Neural crest cell (in vitro differentiated cells): Measurements from ENCODE around the gene TMEM150A. TPM values are rescaled to one million over a fixed set of nuclear protein-coding genes. Genes with fewer than 3 reads are reported as not detected.

ENCODE experiments used
- DNase-seq: peaks from one replicate; pipeline ENCODE4 v3.0.0; 2021; ENCODE audit warnings: low read depth, mixed read lengths, low spot score
- H3K27ac Mint-ChIP-seq: one replicate; pipeline ENCODE4 v1.8.0; 2021; ENCODE audit warnings: mild to moderate bottlenecking, mixed read lengths; ENCODE audit not compliant: unreplicated experiment
- H3K27me3 Mint-ChIP-seq: 2 replicates; pipeline ENCODE4 v1.8.0; 2021; ENCODE audit warnings: low read depth, mild to moderate bottlenecking, mixed read lengths
- H3K36me3 Mint-ChIP-seq: 2 replicates; pipeline ENCODE4 v1.8.0; 2021; ENCODE audit warnings: low read depth, mild to moderate bottlenecking, mixed read lengths
- H3K4me1 Mint-ChIP-seq: 2 replicates; pipeline ENCODE4 v1.8.0; 2021; ENCODE audit warnings: mixed read lengths
- H3K4me3 Mint-ChIP-seq: one replicate; pipeline ENCODE4 v1.8.0; 2021; ENCODE audit warnings: mild to moderate bottlenecking, mixed read lengths
- H3K9me3 Mint-ChIP-seq: 2 replicates; pipeline ENCODE4 v1.8.0; 2021; ENCODE audit warnings: mixed read lengths
- CTCF ChIP-seq: fragments of 200-600 bp; sonication (generic); conservative IDR thresholded peaks from 2 replicates; pipeline ENCODE4 v1.5.0; 2021; ENCODE audit warnings: antibody characterized with exemption, mild to moderate bottlenecking
- total RNA-seq: library from RNA; stranded (reverse); gene quantifications from 2 replicates; pipeline ENCODE4 v1.2.1, GENCODE V29; 2021

Gene TMEM150A
- total RNA-seq, 1 donor from 2014 or later, result 20.9 TPM

GRCh38 chr2:85649201-85650190 is 47.0 kb upstream of the TMEM150A start:
- H3K27me3 Mint-ChIP-seq, result no peaks in the 10 kb centered on the region
- H3K27ac Mint-ChIP-seq, result no peak overlapping the region
- no peak for DNase-seq
- H3K4me3 Mint-ChIP-seq, result no peak overlapping the region
- H3K4me1 Mint-ChIP-seq, result no peaks in the 10 kb centered on the region
- no peak for TF ChIP-seq CTCF
- no peaks in the 10 kb centered on the region for H3K9me3 Mint-ChIP-seq
- peaks cover 14% of the 10 kb centered on the region for H3K36me3 Mint-ChIP-seq

GRCh38 chr2:85648619-85649018 is 46.1 kb upstream of the TMEM150A start:
- Mint-ChIP-seq H3K27me3 (no peaks in the 10 kb centered on the region), H3K4me3 (no peak overlapping the region), H3K27ac (no peak overlapping the region), H3K36me3 (peaks cover 11% of the 10 kb centered on the region), H3K9me3 (no peaks in the 10 kb centered on the region), H3K4me1 (no peaks in the 10 kb centered on the region)
- DNase-seq, result peak; percentile 36
- TF ChIP-seq CTCF, result peak; percentile 57

GRCh38 chr2:85647823-85648526 is 45.5 kb upstream of the TMEM150A start:
- H3K4me3 Mint-ChIP-seq, result no peak overlapping the region
- no peak overlapping the region for H3K27ac Mint-ChIP-seq
- no peak for TF ChIP-seq CTCF
- no peaks in the 10 kb centered on the region for H3K9me3 Mint-ChIP-seq
- no peaks in the 10 kb centered on the region for H3K4me1 Mint-ChIP-seq
- H3K36me3 Mint-ChIP-seq, result peaks cover 11% of the 10 kb centered on the region
- no peaks in the 10 kb centered on the region for H3K27me3 Mint-ChIP-seq
- no peak for DNase-seq

- no peak for TF ChIP-seq CTCF
- Mint-ChIP-seq H3K27me3 (no peaks in the 10 kb centered on the region), H3K4me3 (no peak overlapping the region), H3K27ac (no peak overlapping the region), H3K9me3 (no peaks in the 10 kb centered on the region), H3K36me3 (peaks cover 18% of the 10 kb centered on the region), H3K4me1 (no peaks in the 10 kb centered on the region)
- no peak for DNase-seq
Observed at GRCh38 chr2:85646166-85646565, 43.7 kb upstream of the TMEM150A start.

- no peak for TF ChIP-seq CTCF
- Mint-ChIP-seq H3K36me3 (peaks cover 23% of the 10 kb centered on the region), H3K27me3 (no peaks in the 10 kb centered on the region), H3K27ac (no peak overlapping the region), H3K4me3 (no peak overlapping the region), H3K9me3 (no peaks in the 10 kb centered on the region), H3K4me1 (no peaks in the 10 kb centered on the region)
- no peak for DNase-seq
Observed at GRCh38 chr2:85644909-85645308, 42.4 kb upstream of the TMEM150A start.
